Muscle of leg (tissue), 11 donors: ENCODE results near the gene TEX48. TPM values are rescaled to one million over a fixed set of nuclear protein-coding genes. Genes with fewer than 3 reads are reported as not detected.

Experiments
- DNase-seq: peaks from one replicate; pipeline ENCODE4 v3.0.0; 2013
- H3K27ac ChIP-seq: one replicate; pipeline ENCODE4 v1.5.1; 2013; ENCODE audit warnings: mild to moderate bottlenecking, low read length, control low read depth
- H3K27me3 ChIP-seq: one replicate; pipeline ENCODE4 v1.6.1; 2013; ENCODE audit warnings: low read length; ENCODE audit not compliant: control insufficient read depth, insufficient read depth
- H3K36me3 ChIP-seq: one replicate; pipeline ENCODE4 v1.6.1; 2013; ENCODE audit warnings: low read length; ENCODE audit not compliant: control insufficient read depth, insufficient read depth
- H3K4me1 ChIP-seq: one replicate; pipeline ENCODE4 v1.6.1; 2013; ENCODE audit warnings: low read length; ENCODE audit not compliant: control insufficient read depth, insufficient read depth
- H3K4me3 ChIP-seq: one replicate; pipeline ENCODE4 v1.5.1; 2013; ENCODE audit warnings: low read length, control low read depth
- H3K9me3 ChIP-seq: replicated peaks from 2 replicates; pipeline ENCODE4 v1.6.1; 2013; ENCODE audit warnings: low read depth, low read length; ENCODE audit not compliant: control insufficient read depth
- WGBS: methylation state at CpG from one replicate; pipeline ENCODE4 v1.1.5; 2013; ENCODE audit warnings: missing lambda C conversion rate; ENCODE audit not compliant: insufficient coverage; 5-methylcytosine and 5-hydroxymethylcytosine counted together
- polyA plus RNA-seq, 8 donors: library from polyadenylated mRNA; unstranded; fragments of 120-200 nt; gene quantifications; one replicate each; pipeline versions ENCODE4 v1.2.1 to v1.2.3, GENCODE V29; 2013; ENCODE audit warnings: inconsistent platforms in 1 of 8, low replicate concordance in 1 of 8; ENCODE audit not compliant: insufficient read length in 8 of 8, insufficient read depth in 1 of 8
- total RNA-seq: library from RNA; stranded (reverse); fragments of 120-200 nt; gene quantifications from one replicate; pipeline ENCODE4 v1.2.4, GENCODE V29; 2013

TEX48 gene
- total and polyA plus RNA-seq, 9 donors, result not detected

- DNase-seq, result no peak
- H3K36me3 ChIP-seq, result peaks cover 45% of the 10 kb centered on the region
- H3K4me3 ChIP-seq, result no peak overlapping the region
- no peaks in the 10 kb centered on the region for H3K9me3 ChIP-seq
- no CpG with 5 or more reads among the region's 1 CpG for WGBS
- no peaks in the 10 kb centered on the region for H3K4me1 ChIP-seq
- H3K27ac ChIP-seq, result no peak overlapping the region
- no peaks in the 10 kb centered on the region for H3K27me3 ChIP-seq
These were observed 54.4 kb downstream of the TEX48 start for GRCh38 chr9:114627553-114627952.

GRCh38 chr9:114626415-114627020 is 55.5 kb downstream of the TEX48 start:
- Histone ChIP-seq H3K27me3 (no peaks in the 10 kb centered on the region), H3K4me1 (no peaks in the 10 kb centered on the region), H3K36me3 (peaks cover 39% of the 10 kb centered on the region), H3K9me3 (no peaks in the 10 kb centered on the region), H3K4me3 (no peak overlapping the region), H3K27ac (no peak overlapping the region)
- DNase-seq, result no peak
- 70% methylated on average over 2 of the region's 4 CpGs for WGBS

GRCh38 chr9:114624677-114625076 is 57.3 kb downstream of the TEX48 start:
- 76% methylated on average over 2 of the region's 2 CpGs for WGBS
- Histone ChIP-seq H3K4me3 (no peak overlapping the region), H3K4me1 (no peaks in the 10 kb centered on the region), H3K27ac (no peak overlapping the region), H3K36me3 (peaks cover 29% of the 10 kb centered on the region), H3K9me3 (no peaks in the 10 kb centered on the region), H3K27me3 (no peaks in the 10 kb centered on the region)
- DNase-seq, result no peak

GRCh38 chr9:114621975-114622609 is 59.9 kb downstream of the TEX48 start:
- Histone ChIP-seq H3K9me3 (no peaks in the 10 kb centered on the region), H3K27me3 (no peaks in the 10 kb centered on the region), H3K36me3 (peaks cover 14% of the 10 kb centered on the region), H3K27ac (no peak overlapping the region), H3K4me3 (no peak overlapping the region), H3K4me1 (no peaks in the 10 kb centered on the region)
- DNase-seq, result peak; percentile 22
- WGBS, result 50% methylated on average over 1 of the region's 2 CpGs

- no peaks in the 10 kb centered on the region for H3K4me1 ChIP-seq
- H3K36me3 ChIP-seq, result peaks cover 8% of the 10 kb centered on the region
- DNase-seq, result no peak
- no peaks in the 10 kb centered on the region for H3K9me3 ChIP-seq
- no peaks in the 10 kb centered on the region for H3K27me3 ChIP-seq
- H3K27ac ChIP-seq, result no peak overlapping the region
- WGBS, result 82% methylated on average over 7 of the region's 7 CpGs
- no peak overlapping the region for H3K4me3 ChIP-seq
These were observed 60.4 kb downstream of the TEX48 start for GRCh38 chr9:114621561-114621960.

- Histone ChIP-seq H3K4me1 (no peaks in the 10 kb centered on the region), H3K36me3 (peaks cover 6% of the 10 kb centered on the region), H3K27me3 (no peaks in the 10 kb centered on the region), H3K9me3 (no peaks in the 10 kb centered on the region), H3K4me3 (no peak overlapping the region), H3K27ac (no peak overlapping the region)
- WGBS, result 87% methylated on average over 5 of the region's 13 CpGs
- DNase-seq, result peak; percentile 21
These were observed 62.7 kb downstream of the TEX48 start for GRCh38 chr9:114619191-114619761.

GRCh38 chr9:114616684-114617520 is 65.1 kb downstream of the TEX48 start:
- Histone ChIP-seq H3K27ac (no peak overlapping the region), H3K27me3 (no peaks in the 10 kb centered on the region), H3K4me1 (peaks cover 8% of the 10 kb centered on the region), H3K36me3 (peaks cover 4% of the 10 kb centered on the region), H3K4me3 (no peak overlapping the region), H3K9me3 (no peaks in the 10 kb centered on the region)
- peak; percentile 67 for DNase-seq
- 44% methylated on average over 3 of the region's 4 CpGs for WGBS

Other genes starting within 250 kb of the TEX48 start
- gene WHRN, start 176.7 kb downstream of the TEX48 start, total RNA-seq, result 0.89 TPM
- 1 to 10 TPM; 2.0 to 5.5 (median 3.5) TPM for gene WHRN, start 176.7 kb downstream of the TEX48 start, polyA plus RNA-seq
- gene ATP6V1G1, start 94.4 kb downstream of the TEX48 start, total RNA-seq, result 82.1 TPM
- 100 to 1,000 TPM in 4 of 8 donors, 10 to 100 TPM in 4; 89.0 to 125 (median 100) TPM for gene ATP6V1G1, start 94.4 kb downstream of the TEX48 start, polyA plus RNA-seq
- 3.1 TPM for gene TMEM268, start 70.9 kb downstream of the TEX48 start, total RNA-seq
- 1 to 10 TPM; 3.9 to 7.8 (median 5.2) TPM for gene TMEM268, start 70.9 kb downstream of the TEX48 start, polyA plus RNA-seq
- gene TEX53, start 24.4 kb downstream of the TEX48 start, total RNA-seq, result not detected
- not detected for gene TEX53, start 24.4 kb downstream of the TEX48 start, polyA plus RNA-seq
- gene TNFSF15, start 123.8 kb upstream of the TEX48 start, total RNA-seq, result 0.35 TPM
- under 1 TPM; 0.15 to 0.72 (median 0.28) TPM for gene TNFSF15, start 123.8 kb upstream of the TEX48 start, polyA plus RNA-seq
- gene TNFSF8, start 248.4 kb upstream of the TEX48 start, total RNA-seq, result 0.49 TPM
- gene TNFSF8, start 248.4 kb upstream of the TEX48 start, polyA plus RNA-seq, result under 1 TPM; 0.28 to 0.85 (median 0.63) TPM